Neuron (in vitro differentiated cells): Measurements from ENCODE around the gene AGBL4.

Experiments
- H2AFZ ChIP-seq: one replicate; pipeline ENCODE4 v1.6.1; 2013; ENCODE audit warnings: low read depth, mild to moderate bottlenecking, inconsistent platforms, low read length, moderate library complexity
- H3K27me3 ChIP-seq: one replicate; pipeline ENCODE4 v1.6.1; 2013; ENCODE audit warnings: low read length; ENCODE audit not compliant: insufficient read depth
- H3K36me3 ChIP-seq: one replicate; pipeline ENCODE4 v1.6.1; 2013; ENCODE audit warnings: low read length; ENCODE audit not compliant: insufficient read depth
- H3K4me1 ChIP-seq: one replicate; pipeline ENCODE4 v1.6.1; 2013; ENCODE audit warnings: low read length; ENCODE audit not compliant: insufficient read depth
- H3K4me3 ChIP-seq: 2 replicates; pipeline ENCODE4 v1.5.1; 2013; ENCODE audit warnings: mild to moderate bottlenecking, low read length, moderate library complexity
- H3K9me3 ChIP-seq: one replicate; pipeline ENCODE4 v1.6.1; 2013; ENCODE audit warnings: low read length

The AGBL4 gene

GRCh38 chr1:48988633-48989197, 1035.0 kb downstream of the AGBL4 start:
- no peaks in the 10 kb centered on the region for H3K9me3 ChIP-seq
- no peaks in the 10 kb centered on the region for H3K27me3 ChIP-seq
- no peaks in the 10 kb centered on the region for H3K4me1 ChIP-seq
- no peak overlapping the region for H2AFZ ChIP-seq
- no peaks in the 10 kb centered on the region for H3K36me3 ChIP-seq
- no peak overlapping the region for H3K4me3 ChIP-seq

- no peaks in the 10 kb centered on the region for H3K9me3 ChIP-seq
- no peak overlapping the region for H3K4me3 ChIP-seq
- no peaks in the 10 kb centered on the region for H3K27me3 ChIP-seq
- H2AFZ ChIP-seq: no peak overlapping the region
- H3K4me1 ChIP-seq: no peaks in the 10 kb centered on the region
- H3K36me3 ChIP-seq: no peaks in the 10 kb centered on the region
Observed at GRCh38 chr1:48979940-48980339, 1043.8 kb downstream of the AGBL4 start.

GRCh38 chr1:48978413-48978812, 1045.3 kb downstream of the AGBL4 start:
- no peaks in the 10 kb centered on the region for H3K36me3 ChIP-seq
- H3K27me3 ChIP-seq: no peaks in the 10 kb centered on the region
- H3K4me3 ChIP-seq: no peak overlapping the region
- no peak overlapping the region for H2AFZ ChIP-seq
- no peaks in the 10 kb centered on the region for H3K4me1 ChIP-seq
- no peaks in the 10 kb centered on the region for H3K9me3 ChIP-seq

- Histone ChIP-seq H3K36me3 (no peaks in the 10 kb centered on the region), H3K4me3 (no peak overlapping the region), H2AFZ (no peak overlapping the region), H3K27me3 (no peaks in the 10 kb centered on the region), H3K9me3 (no peaks in the 10 kb centered on the region), H3K4me1 (no peaks in the 10 kb centered on the region)
Observed at GRCh38 chr1:48977273-48977672, 1046.5 kb downstream of the AGBL4 start.

- Histone ChIP-seq H3K4me1 (no peaks in the 10 kb centered on the region), H3K27me3 (peaks cover 2% of the 10 kb centered on the region), H3K36me3 (no peaks in the 10 kb centered on the region), H3K4me3 (no peak overlapping the region), H3K9me3 (no peaks in the 10 kb centered on the region), H2AFZ (no peak overlapping the region)
Observed at GRCh38 chr1:48969971-48970370, 1053.8 kb downstream of the AGBL4 start.

GRCh38 chr1:48967318-48967717, 1056.4 kb downstream of the AGBL4 start:
- peaks cover 2% of the 10 kb centered on the region for H3K27me3 ChIP-seq
- no peaks in the 10 kb centered on the region for H3K36me3 ChIP-seq
- no peaks in the 10 kb centered on the region for H3K9me3 ChIP-seq
- H3K4me1 ChIP-seq: no peaks in the 10 kb centered on the region
- no peak overlapping the region for H2AFZ ChIP-seq
- no peak overlapping the region for H3K4me3 ChIP-seq

GRCh38 chr1:48966583-48966982, 1057.2 kb downstream of the AGBL4 start:
- Histone ChIP-seq H3K4me3 (no peak overlapping the region), H3K27me3 (peaks cover 2% of the 10 kb centered on the region), H3K4me1 (no peaks in the 10 kb centered on the region), H3K9me3 (no peaks in the 10 kb centered on the region), H2AFZ (no peak overlapping the region), H3K36me3 (no peaks in the 10 kb centered on the region)

GRCh38 chr1:48960320-48960719, 1063.4 kb downstream of the AGBL4 start:
- no peaks in the 10 kb centered on the region for H3K27me3 ChIP-seq

GRCh38 chr1:48955774-48956173, 1068.0 kb downstream of the AGBL4 start:
- Histone ChIP-seq H3K4me1 (no peaks in the 10 kb centered on the region), H3K27me3 (no peaks in the 10 kb centered on the region), H3K4me3 (no peak overlapping the region), H3K36me3 (no peaks in the 10 kb centered on the region), H3K9me3 (no peaks in the 10 kb centered on the region), H2AFZ (no peak overlapping the region)

More at GRCh38 chr1:48960320-48960719, 1063.4 kb downstream of the AGBL4 start:
- H2AFZ ChIP-seq: no peak overlapping the region
- H3K9me3 ChIP-seq: no peaks in the 10 kb centered on the region
- no peaks in the 10 kb centered on the region for H3K36me3 ChIP-seq
- no peaks in the 10 kb centered on the region for H3K4me1 ChIP-seq
- no peak overlapping the region for H3K4me3 ChIP-seq

GRCh38 chr1:48953617-48954016, 1070.1 kb downstream of the AGBL4 start:
- Histone ChIP-seq H3K36me3 (no peaks in the 10 kb centered on the region), H3K9me3 (no peaks in the 10 kb centered on the region), H2AFZ (no peak overlapping the region), H3K4me1 (peaks cover 3% of the 10 kb centered on the region), H3K27me3 (no peaks in the 10 kb centered on the region), H3K4me3 (no peak overlapping the region)

GRCh38 chr1:48948562-48948961, 1075.2 kb downstream of the AGBL4 start:
- Histone ChIP-seq H3K4me1 (peaks cover 9% of the 10 kb centered on the region), H3K27me3 (no peaks in the 10 kb centered on the region), H2AFZ (no peak overlapping the region), H3K36me3 (no peaks in the 10 kb centered on the region), H3K4me3 (no peak overlapping the region), H3K9me3 (no peaks in the 10 kb centered on the region)

- Histone ChIP-seq H3K27me3 (no peaks in the 10 kb centered on the region), H3K4me3 (no peak overlapping the region), H3K36me3 (no peaks in the 10 kb centered on the region), H3K9me3 (no peaks in the 10 kb centered on the region), H2AFZ (no peak overlapping the region), H3K4me1 (peaks cover 9% of the 10 kb centered on the region)
Observed at GRCh38 chr1:48947761-48948537, 1075.8 kb downstream of the AGBL4 start.

GRCh38 chr1:48946070-48946469, 1077.7 kb downstream of the AGBL4 start:
- Histone ChIP-seq H3K4me3 (no peak overlapping the region), H3K4me1 (peaks cover 9% of the 10 kb centered on the region), H2AFZ (no peak overlapping the region), H3K36me3 (no peaks in the 10 kb centered on the region), H3K27me3 (no peaks in the 10 kb centered on the region), H3K9me3 (no peaks in the 10 kb centered on the region)

- no peaks in the 10 kb centered on the region for H3K36me3 ChIP-seq
- H3K27me3 ChIP-seq: no peaks in the 10 kb centered on the region
- peaks cover 9% of the 10 kb centered on the region for H3K4me1 ChIP-seq
- H3K9me3 ChIP-seq: no peaks in the 10 kb centered on the region
- H3K4me3 ChIP-seq: no peak overlapping the region
- no peak overlapping the region for H2AFZ ChIP-seq
Observed at GRCh38 chr1:48944811-48945210, 1078.9 kb downstream of the AGBL4 start.
